ENCODE results near the gene HSD3B7.

Gene HSD3B7

GRCh38 chr16:30971298-30971697, 13.7 kb upstream of the HSD3B7 start:
- Histone ChIP-seq H3K27ac (ENCODE audit: extremely low read depth, low read depth, low read length) (no peak overlapping the region), H3K36me3 (ENCODE audit: control insufficient read depth in 2 of 2, insufficient read depth in 1 of 2, low read length in 2 of 2) (peaks cover 84 to 93% of the 10 kb centered on the region in 2 experiments), H3K9me3 (ENCODE audit: control insufficient read depth, insufficient read depth, low read depth, low read length) (no peaks in the 10 kb centered on the region), H3K4me1 (ENCODE audit: control insufficient read depth, insufficient read depth, low read length) (no peaks in the 10 kb centered on the region), H3K4me3 (ENCODE audit: low read depth, low read length) (no peak overlapping the region)
- POLR2A ChIA-PET = interaction anchor here (0.6 to 2.6 kb wide), 2 partner anchors 12 to 227 kb away, joined by 3 to 9 read pairs; no protein-coding TSS in a partner anchor
- CTCF ChIA-PET = interaction anchor here (0.6 to 2.3 kb wide), 3 partner anchors 12 to 49 kb away, joined by 3 to 7 read pairs (median 4); no protein-coding TSS in a partner anchor
- TF ChIP-seq ZBTB20 (tag by site-specific recombination; IDR thresholded peaks at IDR 0.05) (no peak), ZNF670 (tag by site-specific recombination; IDR thresholded peaks at IDR 0.05; ENCODE audit: low read depth) (no peak), ZBTB48 (tag by site-specific recombination; IDR thresholded peaks at IDR 0.05) (no peak), ZBTB7A (tag by site-specific recombination; IDR thresholded peaks at IDR 0.05; ENCODE audit: low read depth) (no peak), ZNF768 (tag by site-specific recombination; IDR thresholded peaks at IDR 0.05) (no peak), ZNF114 (tag by site-specific recombination; IDR thresholded peaks at IDR 0.05) (no peak), ZNF513 (tag by site-specific recombination; IDR thresholded peaks at IDR 0.05) (peak; percentile 93)

GRCh38 chr16:30972872-30973271, 12.1 kb upstream of the HSD3B7 start:
- CTCF ChIA-PET = interaction anchor here (0.8 to 2.3 kb wide), 4 partner anchors 13 to 42 kb away, joined by 3 to 7 read pairs (median 4); no protein-coding TSS in a partner anchor

GRCh38 chr16:30974348-30974747, 10.7 kb upstream of the HSD3B7 start:
- H3K4me1 ChIP-seq (ENCODE audit: control insufficient read depth, insufficient read depth, low read length) = no peaks in the 10 kb centered on the region
- no peaks in the 10 kb centered on the region for H3K9me3 ChIP-seq (ENCODE audit: control insufficient read depth, insufficient read depth, low read depth, low read length)
- H3K27ac ChIP-seq (ENCODE audit: extremely low read depth, low read depth, low read length) = no peak overlapping the region
- ChIA-PET CTCF (interaction anchor here (0.9 kb wide), 1 partner anchor 10 kb away, joined by 4 read pairs; the partner anchor contains the start of gene HSD3B7), POLR2A (interaction anchor here (0.7 kb wide), 2 partner anchors 24 to 221 kb away, joined by 3 read pairs; no protein-coding TSS in a partner anchor)
- H3K36me3 ChIP-seq (ENCODE audit: control insufficient read depth in 2 of 2, insufficient read depth in 1 of 2, low read length in 2 of 2) = peaks cover 63 to 98% of the 10 kb centered on the region in 2 experiments
- TF ChIP-seq ZBTB6 (tag by site-specific recombination; IDR thresholded peaks at IDR 0.05) = no peak
- no peak for TF ChIP-seq ZNF37A (tag by site-specific recombination; IDR thresholded peaks at IDR 0.05)
- 0 out of 2 replicates have a peak, but pooled peaks have one; percentile 14 for TF ChIP-seq PRDM1 (tag by site-specific recombination; IDR thresholded peaks at IDR 0.05)
- no peak for TF ChIP-seq ZNF121 (tag by site-specific recombination; IDR thresholded peaks at IDR 0.05)
- no peak for TF ChIP-seq ZNF239 (tag by site-specific recombination; IDR thresholded peaks at IDR 0.05)
- no peak for TF ChIP-seq ZNF791 (tag by site-specific recombination; IDR thresholded peaks at IDR 0.05)
- TF ChIP-seq KLF1 (tag by site-specific recombination; IDR thresholded peaks at IDR 0.05) = no peak
- TF ChIP-seq SCRT2 (tag by site-specific recombination; IDR thresholded peaks at IDR 0.05) = peak; percentile 25; the same call in 1 of the 2 replicates
- TF ChIP-seq GLIS2 (tag by site-specific recombination; IDR thresholded peaks at IDR 0.05) = no peak
- no peak overlapping the region for H3K4me3 ChIP-seq (ENCODE audit: low read depth, low read length)

More at GRCh38 chr16:30972872-30973271, 12.1 kb upstream of the HSD3B7 start:
- TF ChIP-seq ZSCAN4 (tag by site-specific recombination; IDR thresholded peaks at IDR 0.05) (no peak), ZIC2 (tag by site-specific recombination; IDR thresholded peaks at IDR 0.05) (peak; percentile 90), ZNF701 (tag by site-specific recombination; IDR thresholded peaks at IDR 0.05) (no peak), CTCF (tag by site-specific recombination; IDR thresholded peaks at IDR 0.05) (peak; percentile 80), ZNF623 (tag by site-specific recombination; IDR thresholded peaks at IDR 0.05) (peak; percentile 87), ZNF600 (tag by site-specific recombination; IDR thresholded peaks at IDR 0.05) (peak; percentile 80; the same call in 1 of the 2 replicates), MYNN (tag by site-specific recombination; IDR thresholded peaks at IDR 0.05; ENCODE audit: borderline replicate concordance) (0 out of 2 replicates have a peak, but pooled peaks have one; percentile 28)
- peaks cover 78 to 93% of the 10 kb centered on the region in 2 experiments for H3K36me3 ChIP-seq (ENCODE audit: control insufficient read depth in 2 of 2, insufficient read depth in 1 of 2, low read length in 2 of 2)
- POLR2A ChIA-PET = interaction anchor here (1.0 kb wide), 1 partner anchor 10 kb away, joined by 4 read pairs; no protein-coding TSS in a partner anchor
- H3K27ac ChIP-seq (ENCODE audit: extremely low read depth, low read depth, low read length) = no peak overlapping the region
- H3K9me3 ChIP-seq (ENCODE audit: control insufficient read depth, insufficient read depth, low read depth, low read length) = no peaks in the 10 kb centered on the region
- no peak overlapping the region for H3K4me3 ChIP-seq (ENCODE audit: low read depth, low read length)
- no peaks in the 10 kb centered on the region for H3K4me1 ChIP-seq (ENCODE audit: control insufficient read depth, insufficient read depth, low read length)
